ENCODE data around the gene PTPRK. TPM values are rescaled to one million over a fixed set of nuclear protein-coding genes. Genes with fewer than 3 reads are reported as not detected.

PTPRK gene
- total RNA-seq, 1 experiment from 2014 or later: 53.8 TPM

- no peaks in the 10 kb centered on the region for H3K27me3 ChIP-seq (ENCODE audit: low read length)
- H3K27ac ChIP-seq (ENCODE audit: low read length): no peak overlapping the region
- TF ChIP-seq EZH2 (IDR thresholded peaks at IDR 0.05; ENCODE audit: low read length, unreplicated experiment) (no peak), CTCF (conservative IDR thresholded peaks at IDR 0.05; ENCODE audit: low read depth, low read length) (no peak), EZH2phosphoT487 (IDR thresholded peaks at IDR 0.05; ENCODE audit: borderline replicate concordance, low read length) (no peak)
- no peak overlapping the region for H3K4me3 ChIP-seq (ENCODE audit: low read length)
- ChIA-PET CTCF (no interaction called here), POLR2A (ENCODE audit: unreplicated experiment) (no interaction called here)
- no peaks in the 10 kb centered on the region for H4K20me1 ChIP-seq (ENCODE audit: low read length)
- no peaks in the 10 kb centered on the region for H3K36me3 ChIP-seq (ENCODE audit: low read depth, low read length)
- DNase-seq (no peak), ATAC-seq (no peak)
- H3K79me2 ChIP-seq (ENCODE audit: low read length): peaks cover 13% of the 10 kb centered on the region
- H3K9me3 ChIP-seq (ENCODE audit: low read length): no peaks in the 10 kb centered on the region
- no peak overlapping the region for H3K4me2 ChIP-seq (ENCODE audit: low read length)
- no TSS peak for BruUV-seq (replicated peaks)
- H3K4me1 ChIP-seq (ENCODE audit: insufficient read depth, low read length): 0 out of 2 replicates have a peak, but pooled peaks cover under 1% of the 10 kb centered on the region
- H3K9ac ChIP-seq (ENCODE audit: low read length): no peak overlapping the region
- no peaks in the 10 kb centered on the region for H3K9me2 ChIP-seq (replicated peaks; ENCODE audit: low read length)
- no peaks in the 10 kb centered on the region for H3F3A ChIP-seq (ENCODE audit: low read length, unreplicated experiment)
- H2AFZ ChIP-seq (ENCODE audit: low read length): no peak overlapping the region
- intact Hi-C loops (cut with micrococcal nuclease): no loop called here
Measured at GRCh38 chr6:128345278-128345677, 175.1 kb downstream of the PTPRK start.

GRCh38 chr6:128343706-128344105, 176.7 kb downstream of the PTPRK start:
- H3K27ac ChIP-seq (ENCODE audit: low read length): no peak overlapping the region
- no peak for DNase-seq
- no peak overlapping the region for H2AFZ ChIP-seq (ENCODE audit: low read length)
- H3K4me3 ChIP-seq (ENCODE audit: low read length): no peak overlapping the region
- intact Hi-C loops (cut with micrococcal nuclease): no loop called here
- POLR2A ChIA-PET (ENCODE audit: unreplicated experiment): no interaction called here
- H3K4me1 ChIP-seq (ENCODE audit: insufficient read depth, low read length): 0 out of 2 replicates have a peak, but pooled peaks cover 10% of the 10 kb centered on the region
- BruUV-seq (replicated peaks): no TSS peak
- H3K9ac ChIP-seq (ENCODE audit: low read length): no peak overlapping the region
- H3K27me3 ChIP-seq (ENCODE audit: low read length): no peaks in the 10 kb centered on the region
- H3K79me2 ChIP-seq (ENCODE audit: low read length): 0 out of 2 replicates have a peak, but pooled peaks cover 6% of the 10 kb centered on the region
- H3K4me2 ChIP-seq (ENCODE audit: low read length): no peak overlapping the region
- H3K9me2 ChIP-seq (replicated peaks; ENCODE audit: low read length): no peaks in the 10 kb centered on the region
- ATAC-seq: no peak
- TF ChIP-seq EZH2 (IDR thresholded peaks at IDR 0.05; ENCODE audit: low read length, unreplicated experiment) (no peak), EZH2phosphoT487 (IDR thresholded peaks at IDR 0.05; ENCODE audit: borderline replicate concordance, low read length) (no peak), CTCF (conservative IDR thresholded peaks at IDR 0.05; ENCODE audit: low read depth, low read length) (no peak)
- no peaks in the 10 kb centered on the region for H4K20me1 ChIP-seq (ENCODE audit: low read length)
- CTCF ChIA-PET: no interaction called here
- H3F3A ChIP-seq (ENCODE audit: low read length, unreplicated experiment): no peaks in the 10 kb centered on the region
- no peaks in the 10 kb centered on the region for H3K36me3 ChIP-seq (ENCODE audit: low read depth, low read length)
- H3K9me3 ChIP-seq (ENCODE audit: low read length): no peaks in the 10 kb centered on the region

GRCh38 chr6:128339635-128340450, 180.6 kb downstream of the PTPRK start:
- H3K27ac ChIP-seq (ENCODE audit: low read length): no peak overlapping the region
- POLR2A ChIA-PET (ENCODE audit: unreplicated experiment): interaction anchor here (0.6 to 0.7 kb wide), 2 partner anchors 97 to 179 kb away, joined by 4 to 5 read pairs; no protein-coding TSS in a partner anchor

More at GRCh38 chr6:128339635-128340450, 180.6 kb downstream of the PTPRK start:
- Histone ChIP-seq H3K79me2 (ENCODE audit: low read length) (peaks cover 12% of the 10 kb centered on the region; the same call in 1 of the 2 replicates), H3K36me3 (ENCODE audit: low read depth, low read length) (no peaks in the 10 kb centered on the region), H4K20me1 (ENCODE audit: low read length) (no peaks in the 10 kb centered on the region), H3K9me3 (ENCODE audit: low read length) (no peaks in the 10 kb centered on the region), H3K27me3 (ENCODE audit: low read length) (no peaks in the 10 kb centered on the region), H3K4me3 (ENCODE audit: low read length) (no peak overlapping the region), H3K4me1 (ENCODE audit: insufficient read depth, low read length) (0 out of 2 replicates have a peak, but pooled peaks cover 10% of the 10 kb centered on the region), H3K9me2 (replicated peaks; ENCODE audit: low read length) (no peaks in the 10 kb centered on the region), H2AFZ (ENCODE audit: low read length) (no peak overlapping the region), H3K4me2 (ENCODE audit: low read length) (no peak overlapping the region), H3F3A (ENCODE audit: low read length, unreplicated experiment) (no peaks in the 10 kb centered on the region), H3K9ac (ENCODE audit: low read length) (no peak overlapping the region)
- no peak for ATAC-seq
- no TSS peak for BruUV-seq (replicated peaks)
- no peak for DNase-seq
- intact Hi-C loops (cut with micrococcal nuclease): no loop called here
- TF ChIP-seq EZH2 (IDR thresholded peaks at IDR 0.05; ENCODE audit: low read length, unreplicated experiment) (no peak), CTCF (conservative IDR thresholded peaks at IDR 0.05; ENCODE audit: low read depth, low read length) (no peak), EZH2phosphoT487 (IDR thresholded peaks at IDR 0.05; ENCODE audit: borderline replicate concordance, low read length) (no peak)
- CTCF ChIA-PET: no interaction called here

All from PC-3 (cell line).